Hepatocyte (in vitro differentiated cells): ENCODE measurements around the gene NEUROG1. TPM values are rescaled to one million over a fixed set of nuclear protein-coding genes. Genes with fewer than 3 reads are reported as not detected.

Source experiments
- DNase-seq: peaks from one replicate; pipeline ENCODE4 v3.0.0-alpha.2; 2016; ENCODE audit warnings: low spot score
- H2AFZ ChIP-seq: fragments of 200-600 bp; sonication (generic); 2 replicates; pipeline ENCODE4 v1.6.0; 2016; ENCODE audit warnings: antibody characterized with exemption, mild to moderate bottlenecking
- H3K27ac ChIP-seq: fragments of 200-600 bp; sonication (generic); 2 replicates; pipeline ENCODE4 v1.5.1; 2016; ENCODE audit warnings: mild to moderate bottlenecking
- H3K27me3 ChIP-seq: fragments of 200-600 bp; sonication (generic); 2 replicates; pipeline ENCODE4 v1.6.1; 2016
- H3K36me3 ChIP-seq: fragments of 200-600 bp; sonication (generic); replicated peaks from 2 replicates; pipeline ENCODE4 v1.5.1; 2016; ENCODE audit warnings: low read depth; ENCODE audit not compliant: insufficient read depth
- H3K4me1 ChIP-seq: fragments of 200-600 bp; sonication (generic); 2 replicates; pipeline ENCODE4 v1.5.1; 2016; ENCODE audit warnings: mild to moderate bottlenecking, moderate library complexity; ENCODE audit not compliant: insufficient read depth
- H3K4me2 ChIP-seq: fragments of 200-600 bp; sonication (generic); 2 replicates; pipeline ENCODE4 v1.6.0; 2016
- H3K4me3 ChIP-seq: fragments of 200-600 bp; sonication (generic); 2 replicates; pipeline ENCODE4 v1.5.1; 2016; ENCODE audit warnings: mild to moderate bottlenecking
- H3K79me2 ChIP-seq: fragments of 200-600 bp; sonication (generic); 2 replicates; pipeline ENCODE4 v1.6.0; 2017; ENCODE audit warnings: mild to moderate bottlenecking
- H3K9me2 ChIP-seq: fragments of 200-600 bp; sonication (generic); replicated peaks from 2 replicates; pipeline ENCODE4 v1.6.0; 2017; ENCODE audit warnings: mild to moderate bottlenecking; ENCODE audit not compliant: insufficient read depth
- H3K9me3 ChIP-seq: fragments of 200-600 bp; sonication (generic); 2 replicates; pipeline ENCODE4 v1.5.1; 2016; ENCODE audit warnings: low read depth, mild to moderate bottlenecking
- H4K20me1 ChIP-seq: fragments of 200-600 bp; sonication (generic); 2 replicates; pipeline ENCODE4 v1.6.0; 2016; ENCODE audit warnings: mild to moderate bottlenecking; ENCODE audit not compliant: insufficient read depth, poor library complexity, severe bottlenecking
- EZH2 ChIP-seq: fragments of 200-600 bp; sonication (generic); IDR thresholded peaks from 2 replicates; pipeline ENCODE4 v1.6.1; 2016; ENCODE audit warnings: antibody characterized with exemption, mild to moderate bottlenecking, borderline replicate concordance
- EZH2phosphoT487 ChIP-seq: fragments of 200-600 bp; sonication (generic); IDR thresholded peaks from one replicate; pipeline ENCODE4 v1.6.1; 2018; ENCODE audit warnings: antibody characterized with exemption, mild to moderate bottlenecking, low read depth, moderate library complexity; ENCODE audit not compliant: unreplicated experiment, severe bottlenecking
- WGBS: methylation state at CpG from one replicate; pipeline ENCODE4 v1.1.6; 2016; ENCODE audit warnings: low lambda C conversion rate; ENCODE audit errors: missing lambda C conversion rate; 5-methylcytosine and 5-hydroxymethylcytosine counted together
- polyA plus RNA-seq: library from polyadenylated mRNA; unstranded; fragments of >200 nt; fragmentation: Nextera tagmentation; extraction: Ambion mirVana; gene quantifications from 2 replicates; pipeline ENCODE4 v1.2.1, GENCODE V29; 2016
- total RNA-seq: library from RNA; depleted of rRNA; stranded (reverse); fragments of >200 nt; gene quantifications from 2 replicates; pipeline ENCODE4 v1.2.3, GENCODE V29; 2014
- TF ChIP-seq, protein P1 (sequence below): fragments of 200-600 bp; sonication (generic); IDR thresholded peaks from 2 replicates; pipeline ENCODE4 v1.5.1; 2016; ENCODE audit warnings: antibody characterized with exemption, mild to moderate bottlenecking; ENCODE audit not compliant: poor library complexity

Gene NEUROG1
- total and polyA plus RNA-seq, 2 experiments from 2014 or later, result not detected

DNA sequence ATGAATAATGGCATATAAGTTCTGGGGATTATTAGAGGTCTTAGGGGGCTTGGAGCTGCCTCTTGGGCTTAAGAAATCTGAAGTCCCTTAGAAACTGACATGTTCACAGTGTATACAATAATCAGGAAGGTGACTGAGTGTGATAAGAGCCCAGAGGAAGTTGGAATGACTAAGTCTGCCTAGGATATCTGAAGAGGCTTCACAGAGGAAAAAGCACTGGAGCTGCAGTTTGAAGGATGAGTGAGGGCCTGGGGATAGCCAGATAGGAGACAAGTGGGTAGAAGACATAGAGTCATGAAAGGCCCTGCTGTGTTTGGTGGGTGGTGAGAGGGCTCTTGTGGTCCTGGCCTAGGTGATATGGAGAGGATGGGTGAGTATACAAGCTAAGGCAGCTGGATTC, 8.8 kb downstream of the NEUROG1 start:
- H4K20me1 ChIP-seq, result no peaks in the 10 kb centered on the region
- H3K4me3 ChIP-seq, result no peak overlapping the region
- H3K79me2 ChIP-seq, result no peaks in the 10 kb centered on the region
- H3K27me3 ChIP-seq, result peaks cover 72% of the 10 kb centered on the region
- DNase-seq, result no peak
- H3K9me2 ChIP-seq, result no peaks in the 10 kb centered on the region
- H3K9me3 ChIP-seq, result no peaks in the 10 kb centered on the region
- H3K27ac ChIP-seq, result no peak overlapping the region
- no peaks in the 10 kb centered on the region for H3K4me1 ChIP-seq
- TF ChIP-seq EZH2phosphoT487, result no peak
- no peak for TF ChIP-seq EZH2
- TF ChIP-seq, protein P1, sequence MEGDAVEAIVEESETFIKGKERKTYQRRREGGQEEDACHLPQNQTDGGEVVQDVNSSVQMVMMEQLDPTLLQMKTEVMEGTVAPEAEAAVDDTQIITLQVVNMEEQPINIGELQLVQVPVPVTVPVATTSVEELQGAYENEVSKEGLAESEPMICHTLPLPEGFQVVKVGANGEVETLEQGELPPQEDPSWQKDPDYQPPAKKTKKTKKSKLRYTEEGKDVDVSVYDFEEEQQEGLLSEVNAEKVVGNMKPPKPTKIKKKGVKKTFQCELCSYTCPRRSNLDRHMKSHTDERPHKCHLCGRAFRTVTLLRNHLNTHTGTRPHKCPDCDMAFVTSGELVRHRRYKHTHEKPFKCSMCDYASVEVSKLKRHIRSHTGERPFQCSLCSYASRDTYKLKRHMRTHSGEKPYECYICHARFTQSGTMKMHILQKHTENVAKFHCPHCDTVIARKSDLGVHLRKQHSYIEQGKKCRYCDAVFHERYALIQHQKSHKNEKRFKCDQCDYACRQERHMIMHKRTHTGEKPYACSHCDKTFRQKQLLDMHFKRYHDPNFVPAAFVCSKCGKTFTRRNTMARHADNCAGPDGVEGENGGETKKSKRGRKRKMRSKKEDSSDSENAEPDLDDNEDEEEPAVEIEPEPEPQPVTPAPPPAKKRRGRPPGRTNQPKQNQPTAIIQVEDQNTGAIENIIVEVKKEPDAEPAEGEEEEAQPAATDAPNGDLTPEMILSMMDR, result no peak
- H2AFZ ChIP-seq, result no peak overlapping the region
- H3K4me2 ChIP-seq, result no peak overlapping the region
- H3K36me3 ChIP-seq, result no peaks in the 10 kb centered on the region

DNA sequence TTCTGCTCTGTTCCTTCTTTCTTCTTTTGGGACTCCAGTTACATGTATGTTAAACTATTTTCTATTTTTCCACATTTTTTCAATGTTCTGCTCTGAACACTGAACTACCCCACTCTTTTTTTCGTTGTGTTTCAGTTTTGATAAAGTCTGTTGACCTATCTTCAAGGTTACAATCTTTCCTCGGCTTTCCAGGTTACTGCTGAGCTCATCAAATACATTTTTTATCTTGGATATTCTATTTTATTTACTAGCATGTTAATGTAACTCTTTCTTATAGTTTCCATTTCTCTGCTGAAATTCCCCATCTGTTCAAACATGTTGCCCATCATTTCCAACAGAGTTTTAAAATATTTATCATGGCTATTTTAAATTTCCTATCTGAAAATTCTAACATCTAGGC, 13.8 kb downstream of the NEUROG1 start:
- H3K36me3 ChIP-seq, result no peaks in the 10 kb centered on the region
- whole genome bisulfite sequencing, result 59% methylated on average over 2 of the region's 2 CpGs
- no peaks in the 10 kb centered on the region for H3K9me3 ChIP-seq
- no peaks in the 10 kb centered on the region for H4K20me1 ChIP-seq
- peaks cover 52% of the 10 kb centered on the region for H3K27me3 ChIP-seq
- no peaks in the 10 kb centered on the region for H3K9me2 ChIP-seq
- no peaks in the 10 kb centered on the region for H3K4me1 ChIP-seq
- TF ChIP-seq EZH2 (no peak), EZH2phosphoT487 (no peak)
- TF ChIP-seq, protein P1, result no peak
- no peak overlapping the region for H3K4me3 ChIP-seq
- no peaks in the 10 kb centered on the region for H3K79me2 ChIP-seq
- no peak for DNase-seq
- H3K4me2 ChIP-seq, result no peak overlapping the region
- no peak overlapping the region for H3K27ac ChIP-seq
- no peak overlapping the region for H2AFZ ChIP-seq

DNA sequence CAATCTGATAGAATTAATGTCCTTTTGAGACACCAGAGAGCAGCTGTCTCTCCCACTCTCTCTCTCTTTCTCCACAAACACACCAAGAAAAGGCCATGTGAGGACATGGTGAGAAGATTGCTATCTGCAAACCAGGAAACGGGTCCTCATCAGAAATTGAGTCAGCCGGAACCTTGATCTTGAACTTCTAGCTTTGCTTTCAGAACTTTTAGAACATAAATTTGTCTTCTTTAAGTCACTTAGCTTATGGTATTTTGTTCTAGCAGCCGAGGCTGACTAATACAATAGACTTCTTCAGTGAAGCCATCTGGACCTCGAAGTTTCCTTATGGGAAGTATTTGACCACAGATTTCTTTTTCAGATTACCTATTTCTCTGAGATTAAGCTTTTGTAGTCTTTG, 18.1 kb downstream of the NEUROG1 start:
- no peak overlapping the region for H3K27ac ChIP-seq
- no peak overlapping the region for H3K4me2 ChIP-seq

More for the DNA sequence above, 18.1 kb downstream of the NEUROG1 start:
- Histone ChIP-seq H3K9me2 (no peaks in the 10 kb centered on the region), H3K4me1 (no peaks in the 10 kb centered on the region), H3K9me3 (no peaks in the 10 kb centered on the region), H3K79me2 (no peaks in the 10 kb centered on the region), H4K20me1 (no peaks in the 10 kb centered on the region), H3K27me3 (peaks cover 31% of the 10 kb centered on the region), H2AFZ (no peak overlapping the region), H3K4me3 (no peak overlapping the region), H3K36me3 (no peaks in the 10 kb centered on the region)
- TF ChIP-seq EZH2phosphoT487 (no peak), EZH2 (no peak)
- TF ChIP-seq, protein P1, result no peak
- DNase-seq, result no peak
- 86% methylated on average over 4 of the region's 4 CpGs for WGBS
